Measurements from ENCODE around the gene DUS2.
"Not testable (repeated sequence)": the region's sequence is repeated elsewhere in the genome, so short reads cannot be mapped to it uniquely, and the experiment has no call there.

The DUS2 gene

GRCh38 chr16:68022728-68023537 lies at the start of gene DUS2, which contains the start of gene DDX28:
TSS of gene DUS2 (plus strand) at chr16:68023284. CDS start at chr16:68038024, 14,740 bp downstream.
TSS of gene DDX28 (minus strand) at chr16:68023232. CDS start at chr16:68023202, 30 bp downstream.
- DNase-seq = peak; percentile 85

DNA sequence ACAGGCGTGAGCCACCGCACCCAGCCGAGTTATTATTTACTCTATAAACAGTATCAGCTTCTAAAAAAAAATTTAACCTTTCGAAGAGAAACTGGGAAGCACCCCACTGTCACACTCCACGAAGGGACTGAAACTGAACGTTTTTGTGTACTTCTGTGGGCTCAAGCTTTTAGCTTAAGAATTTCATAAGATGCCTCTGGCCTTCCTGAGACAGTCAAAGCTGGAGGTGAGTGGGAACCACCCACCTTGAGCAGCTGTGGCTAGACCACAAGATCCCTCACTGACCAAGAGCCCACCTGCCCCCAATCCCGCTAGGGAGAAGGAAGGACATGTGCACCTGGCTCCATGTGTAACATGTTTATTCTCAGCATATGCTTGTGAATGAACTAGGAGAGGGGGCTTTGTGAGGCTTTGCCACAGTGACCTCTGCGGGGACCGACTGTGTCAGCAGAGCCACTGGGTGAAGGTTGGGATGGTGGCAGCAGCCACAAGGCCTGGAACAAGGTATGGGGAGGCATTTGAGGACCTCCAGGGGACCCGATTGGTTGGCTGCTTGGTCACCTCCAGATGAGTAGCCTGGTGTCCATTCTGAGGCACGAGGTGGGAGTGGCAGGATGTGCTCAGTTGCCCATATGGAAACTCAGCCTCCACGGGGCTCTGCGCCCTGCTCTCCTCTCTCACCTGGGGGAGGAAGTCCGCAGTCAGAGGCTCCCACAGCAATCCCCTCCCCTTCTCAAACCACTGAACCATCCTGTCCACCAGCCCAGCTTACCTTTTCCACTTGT lies 47.6 kb upstream of the DUS2 start:
- no peak for DNase-seq

- DNase-seq = no peak
Measured at GRCh38 chr16:67976205-67976604, 46.9 kb upstream of the DUS2 start.

DNA sequence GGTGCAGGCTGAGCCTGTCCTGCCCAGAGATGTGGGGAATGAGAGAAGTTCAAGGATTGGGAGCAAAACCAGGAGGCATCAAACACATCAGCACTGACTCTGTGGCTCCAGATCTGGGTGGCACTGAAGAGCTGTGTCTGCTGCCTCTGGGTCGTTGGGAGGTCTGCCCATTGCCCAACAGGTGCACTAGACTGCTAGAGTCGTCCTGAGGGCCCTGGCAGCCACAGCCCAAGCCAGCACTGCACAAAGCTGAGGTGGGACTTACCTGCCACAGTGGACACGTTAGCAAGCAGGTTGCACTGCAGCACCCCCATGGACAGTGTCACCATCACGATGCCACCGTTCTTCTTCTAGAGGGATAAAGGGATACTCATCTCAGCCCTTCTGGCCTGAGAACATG lies 46.1 kb upstream of the DUS2 start:
- DNase-seq = no peak

GRCh38 chr16:67977469-67978227 lies 45.4 kb upstream of the DUS2 start:
- no peak for DNase-seq

- no peak for DNase-seq
Measured at GRCh38 chr16:67979955-67980678, 43.0 kb upstream of the DUS2 start, which contains the start of gene DPEP3. TSS of gene DPEP3 (minus strand) at chr16:67980499. CDS start at chr16:67980380, 119 bp downstream.

DNA sequence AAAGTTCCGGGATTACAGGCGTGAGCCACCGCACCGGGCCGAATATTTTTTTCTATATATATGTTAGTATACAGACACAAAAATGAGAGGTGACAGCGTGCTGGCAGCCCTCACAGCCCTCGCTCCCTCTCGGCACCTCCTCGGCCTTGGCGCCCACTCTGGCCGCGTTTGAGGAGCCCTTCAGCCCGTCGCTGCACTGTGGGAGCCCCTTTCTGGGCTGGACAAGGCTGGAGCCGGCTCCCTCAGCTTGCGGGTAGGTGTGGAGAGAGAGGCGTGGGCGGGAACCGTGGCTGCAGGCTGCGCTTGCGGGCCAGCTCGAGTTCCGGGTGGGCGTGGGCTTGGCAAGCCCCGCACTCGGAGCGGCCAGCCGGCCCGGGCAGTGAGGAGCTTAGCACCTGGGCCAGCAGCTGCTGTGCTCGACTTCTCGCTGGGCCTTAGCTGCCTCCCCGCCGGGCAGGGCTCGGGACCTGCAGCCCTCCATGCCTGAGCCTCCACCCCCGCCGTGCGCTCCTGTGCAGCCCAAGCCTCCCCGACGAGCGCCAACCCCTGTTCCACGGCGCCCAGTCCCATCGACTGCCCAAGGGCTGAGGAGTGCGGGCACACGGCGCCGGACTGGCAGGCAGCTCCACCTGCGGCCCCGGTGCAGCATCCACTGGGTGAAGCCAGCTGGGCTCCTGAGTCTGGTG lies 40.9 kb upstream of the DUS2 start:
- no peak for DNase-seq

GRCh38 chr16:67986949-67987348 lies 36.1 kb upstream of the DUS2 start:
- DNase-seq = no peak

- DNase-seq = no peak
Measured at GRCh38 chr16:67987460-67988160, 35.5 kb upstream of the DUS2 start.

GRCh38 chr16:67988675-67989074 lies 34.4 kb upstream of the DUS2 start:
- DNase-seq = no peak

DNA sequence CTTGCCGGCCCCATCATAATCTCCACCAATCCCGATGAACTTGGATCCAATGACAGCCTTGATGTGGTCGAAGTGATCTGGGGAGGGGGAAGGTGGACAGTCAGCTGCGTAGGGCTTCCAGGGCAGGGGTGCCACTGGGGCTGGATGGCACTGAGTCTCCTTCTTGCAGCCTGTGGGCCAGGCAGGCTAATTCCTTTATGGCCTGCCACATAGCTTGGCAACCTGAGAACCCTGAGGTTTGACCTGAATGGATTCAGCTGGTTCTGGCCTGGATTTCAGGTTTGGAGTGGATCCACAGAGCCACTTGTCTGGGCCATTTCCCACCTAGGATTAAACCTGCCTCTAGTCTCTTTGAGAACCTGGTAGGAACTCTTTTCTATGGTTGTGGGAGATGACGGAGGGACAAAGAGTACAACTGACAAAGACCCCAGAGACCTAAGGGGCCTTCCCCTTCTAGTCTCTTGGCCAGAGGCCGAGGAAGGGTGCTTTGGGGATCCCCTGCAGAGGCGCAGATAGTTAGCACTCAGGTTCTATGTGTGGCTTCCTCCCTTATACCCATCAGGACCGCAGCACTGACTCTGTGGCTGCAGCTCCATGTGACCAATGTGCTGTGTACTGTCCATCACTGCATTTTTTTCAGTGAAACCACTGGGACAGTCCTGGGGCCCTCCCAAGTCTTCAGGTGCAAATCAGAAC lies 33.6 kb upstream of the DUS2 start:
- DNase-seq = no peak

DNA sequence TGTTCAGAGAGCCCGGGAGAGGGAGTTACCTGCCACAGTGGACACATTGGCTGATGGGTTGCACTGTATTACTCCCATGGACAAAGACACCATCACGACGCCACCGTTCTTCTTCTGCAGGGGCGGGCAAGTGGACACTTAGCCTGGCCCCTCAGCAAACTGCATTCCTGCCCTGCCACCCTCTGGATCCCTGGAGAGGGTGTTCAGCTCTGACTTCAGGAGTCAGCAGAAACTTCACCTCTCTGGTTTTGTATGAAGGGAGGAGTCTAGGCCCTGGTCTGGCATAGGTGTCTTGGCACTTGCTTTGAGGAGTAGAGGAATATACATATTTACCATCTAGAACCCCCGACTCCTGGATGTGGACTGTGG lies 33.1 kb upstream of the DUS2 start:
- no peak for DNase-seq

GRCh38 chr16:67992661-67993206 lies 30.4 kb upstream of the DUS2 start:
- no peak for DNase-seq

DNA sequence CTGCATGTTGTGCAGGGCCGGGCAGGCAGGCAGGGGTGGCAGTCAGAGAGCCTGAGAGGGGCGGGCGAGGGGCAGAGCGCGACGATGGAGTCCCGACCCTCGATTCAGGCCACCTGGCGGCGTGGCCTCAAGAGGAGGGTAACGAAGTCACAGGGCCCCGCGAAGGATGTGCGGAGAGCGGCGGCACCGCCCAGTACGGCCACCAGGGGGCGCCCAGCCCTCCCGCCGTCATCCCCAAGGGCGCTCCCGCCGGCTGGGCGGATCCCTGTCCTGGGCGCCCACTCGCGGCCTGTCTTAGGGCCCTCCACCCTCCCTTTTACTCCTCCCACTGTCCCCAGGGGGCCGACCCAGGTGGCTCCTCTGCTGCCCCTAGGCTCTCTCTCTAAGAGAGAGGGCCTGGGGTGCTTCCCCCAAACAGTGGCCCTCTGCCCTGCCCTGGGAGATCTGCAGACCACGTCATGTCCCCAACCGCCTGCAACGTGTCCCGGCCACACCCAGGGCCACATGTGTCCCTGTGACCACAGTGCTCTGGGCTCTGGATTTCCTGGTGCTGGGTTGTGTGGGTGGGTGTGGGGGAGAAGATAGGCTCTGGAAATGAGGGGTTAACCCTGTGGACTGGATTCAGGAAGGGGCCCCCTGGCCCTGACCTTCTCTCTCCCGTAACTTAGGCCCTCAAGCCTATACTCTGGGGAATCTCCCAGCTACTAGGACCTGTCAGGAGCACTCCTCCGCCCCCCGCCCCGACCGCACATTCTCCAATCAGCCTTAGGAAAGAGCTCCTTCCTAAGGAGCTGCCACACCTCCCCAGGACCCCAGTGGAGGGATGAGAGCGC lies 29.7 kb upstream of the DUS2 start:
- DNase-seq = peak; percentile 40

GRCh38 chr16:67994040-67994408 lies 29.1 kb upstream of the DUS2 start:
- not testable (repeated sequence) for DNase-seq

GRCh38 chr16:67995423-67995822 lies 27.7 kb upstream of the DUS2 start:
- DNase-seq = no peak

DNA sequence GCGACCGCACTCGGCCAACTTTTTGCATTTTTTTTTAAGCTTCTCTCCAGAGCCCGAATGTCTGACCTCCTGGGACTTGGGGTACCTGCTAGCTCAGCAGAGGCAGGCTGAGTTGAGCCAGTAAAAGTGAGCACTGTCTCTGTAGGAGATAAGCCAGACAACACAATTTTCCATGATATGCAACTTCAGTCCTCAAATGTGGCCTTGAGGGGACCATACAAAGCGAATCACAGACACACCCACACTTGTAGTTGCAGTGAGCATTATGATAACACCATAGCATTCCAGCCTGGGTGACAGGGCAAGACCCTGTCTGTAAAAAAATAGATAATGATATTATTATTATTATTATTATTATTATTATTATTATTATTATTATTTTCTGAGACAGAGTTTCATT lies 26.4 kb upstream of the DUS2 start:
- no peak for DNase-seq

DNA sequence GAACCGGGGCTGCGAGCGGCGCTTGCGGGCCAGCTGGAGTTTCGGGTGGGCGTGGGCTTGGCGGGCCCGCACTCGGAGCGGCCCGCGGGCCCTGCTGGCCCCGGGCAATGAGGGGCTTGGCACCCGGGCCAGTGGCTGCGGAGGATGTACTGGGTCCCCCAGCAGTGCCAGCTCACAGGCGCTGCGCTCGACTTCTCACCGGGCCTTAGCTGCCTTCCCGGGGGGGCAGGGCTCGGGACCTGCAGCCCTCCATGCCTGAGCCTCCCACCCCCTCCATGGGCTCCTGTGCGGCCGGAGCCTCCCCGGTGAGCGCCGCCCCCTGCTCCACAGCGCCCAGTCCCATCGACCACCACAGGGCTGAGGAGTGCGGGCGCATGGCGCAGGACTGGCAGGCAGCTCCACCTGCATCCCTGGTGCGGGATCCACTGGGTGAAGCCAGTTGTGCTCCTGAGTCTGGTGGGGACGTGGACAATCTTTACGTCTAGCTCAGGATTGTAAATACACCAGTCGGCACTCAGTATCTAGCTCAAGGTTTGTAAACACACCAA lies 24.8 kb upstream of the DUS2 start:
- not testable (repeated sequence) for DNase-seq

Data from NCI-H345 (cell line).